MCF 10A (cell line): Measurements from ENCODE around the gene ME3. TPM values are rescaled to one million over a fixed set of nuclear protein-coding genes. Genes with fewer than 3 reads are reported as not detected.
A peak's percentile ranks its signal among the peaks of the same experiment; 100 is the strongest.

Source experiments
- Bru-seq: library from RNA; stranded (reverse); fragments of 400-500 nt; gene quantifications from one replicate; lab custom pipeline; 2021; lab: Mats Ljungman, UMichigan
- BruChase-seq, 2 experiments: library from RNA; stranded (reverse); fragments of 400-500 nt; gene quantifications; one replicate each; lab custom pipeline; 2021; lab: Mats Ljungman, UMichigan
- BruUV-seq: library from RNA; stranded (reverse); fragments of 400-500 nt; replicated peaks from 2 replicates; lab custom pipeline; 2021; lab: Mats Ljungman, UMichigan
- CTCF ChIA-PET: fragments of 300-600 bp; sonication (Branson Sonifier 250); formaldehyde crosslinking; extraction: SDS; loops from one replicate; lab custom pipeline; 2021; ENCODE audit warnings: antibody characterized with exemption, inconsistent platforms; lab: Yijun Ruan, JAX
- POLR2A ChIA-PET: fragments of 300-600, 350-650 bp; sonication (Branson Sonifier 250); formaldehyde crosslinking; extraction: SDS; loops from one replicate; lab custom pipeline; 2020; ENCODE audit warnings: antibody characterized with exemption, inconsistent platforms; lab: Yijun Ruan, JAX
- DNase-seq: peaks from one replicate; pipeline ENCODE4 v3.0.0-alpha.2; 2018; ENCODE audit not compliant: unreplicated experiment
- H3K27ac Mint-ChIP-seq: one replicate; pipeline ENCODE4 v1.8.0; 2022; ENCODE audit warnings: mild to moderate bottlenecking, low read depth, mixed read lengths; ENCODE audit not compliant: unreplicated experiment
- H3K27me3 Mint-ChIP-seq: one replicate; pipeline ENCODE4 v1.8.0; 2022; ENCODE audit warnings: mixed read lengths; ENCODE audit not compliant: insufficient read depth, unreplicated experiment
- H3K36me3 Mint-ChIP-seq: one replicate; pipeline ENCODE4 v1.8.0; 2022; ENCODE audit warnings: mild to moderate bottlenecking, moderate library complexity, mixed read lengths; ENCODE audit not compliant: insufficient read depth, unreplicated experiment
- H3K4me1 Mint-ChIP-seq: one replicate; pipeline ENCODE4 v1.8.0; 2022; ENCODE audit warnings: mixed read lengths; ENCODE audit not compliant: insufficient read depth, unreplicated experiment
- H3K4me3 Mint-ChIP-seq: one replicate; pipeline ENCODE4 v1.8.0; 2022; ENCODE audit warnings: mild to moderate bottlenecking, moderate library complexity, mixed read lengths; ENCODE audit not compliant: unreplicated experiment
- H3K9me3 Mint-ChIP-seq: one replicate; pipeline ENCODE4 v1.8.0; 2022; ENCODE audit warnings: mixed read lengths; ENCODE audit not compliant: unreplicated experiment
- intact Hi-C: fragments of 100-400 bp; cut with micrococcal nuclease; formaldehyde crosslinking; loops from 2 replicates; pipeline ENCODE4 v1.14.1; 2022
- long read RNA-seq: library from polyadenylated mRNA; stranded (forward); transcript quantifications from one replicate; pipeline ENCODE4 v2.0.0, GENCODE V29; 2022
- total RNA-seq: library from RNA; stranded (reverse); gene quantifications from 2 replicates; pipeline ENCODE4 v1.2.3, GENCODE V29; 2022
- TF ChIP-seq, protein P1 (sequence below): fragments of 200-600 bp; IDR thresholded peaks from one replicate; pipeline ENCODE4 v1.8.0; 2022; ENCODE audit warnings: antibody characterized with exemption, mild to moderate bottlenecking; ENCODE audit not compliant: unreplicated experiment

Gene ME3
- total RNA-seq (0.49 TPM in 1 of 2 replicates, not detected in the other), Bru-seq, nascent RNA (percentile 10 among the genes with signal in this experiment), BruChase-seq, experiment 1, labeled RNA remaining after a 6-hour chase (percentile 4 among the genes with signal in this experiment), BruChase-seq, experiment 2, labeled RNA remaining after a 2-hour chase (percentile 6 among the genes with signal in this experiment)
- long read RNA-seq, result 0 reads

GRCh38 chr11:86672007-86672621 lies at the start of gene ME3:
ME3 (minus strand) TSS chr11:86672616.
- H3K4me3 Mint-ChIP-seq, result peak within 1 kb of the TSS; percentile 46
- intact Hi-C loops, result loop anchor here (5.0 kb wide), 1 partner anchor 130 kb away; the partner anchor contains the start of gene PRSS23
- H3K27me3 Mint-ChIP-seq, result no peaks in the 10 kb centered on the region
- no peaks in the 10 kb centered on the region for H3K9me3 Mint-ChIP-seq
- H3K36me3 Mint-ChIP-seq, result no peaks in the 10 kb centered on the region
- TF ChIP-seq, protein P1, sequence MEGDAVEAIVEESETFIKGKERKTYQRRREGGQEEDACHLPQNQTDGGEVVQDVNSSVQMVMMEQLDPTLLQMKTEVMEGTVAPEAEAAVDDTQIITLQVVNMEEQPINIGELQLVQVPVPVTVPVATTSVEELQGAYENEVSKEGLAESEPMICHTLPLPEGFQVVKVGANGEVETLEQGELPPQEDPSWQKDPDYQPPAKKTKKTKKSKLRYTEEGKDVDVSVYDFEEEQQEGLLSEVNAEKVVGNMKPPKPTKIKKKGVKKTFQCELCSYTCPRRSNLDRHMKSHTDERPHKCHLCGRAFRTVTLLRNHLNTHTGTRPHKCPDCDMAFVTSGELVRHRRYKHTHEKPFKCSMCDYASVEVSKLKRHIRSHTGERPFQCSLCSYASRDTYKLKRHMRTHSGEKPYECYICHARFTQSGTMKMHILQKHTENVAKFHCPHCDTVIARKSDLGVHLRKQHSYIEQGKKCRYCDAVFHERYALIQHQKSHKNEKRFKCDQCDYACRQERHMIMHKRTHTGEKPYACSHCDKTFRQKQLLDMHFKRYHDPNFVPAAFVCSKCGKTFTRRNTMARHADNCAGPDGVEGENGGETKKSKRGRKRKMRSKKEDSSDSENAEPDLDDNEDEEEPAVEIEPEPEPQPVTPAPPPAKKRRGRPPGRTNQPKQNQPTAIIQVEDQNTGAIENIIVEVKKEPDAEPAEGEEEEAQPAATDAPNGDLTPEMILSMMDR, result no peak
- no TSS peak for BruUV-seq
- CTCF ChIA-PET, result no interaction called here
- peaks cover 4% of the 10 kb centered on the region for H3K4me1 Mint-ChIP-seq
- H3K27ac Mint-ChIP-seq, result no peak within 1 kb of the TSS
- DNase-seq, result no peak
- POLR2A ChIA-PET, result no interaction called here

- CTCF ChIA-PET, result interaction anchor here (1.0 to 1.1 kb wide), 2 partner anchors 19 to 69 kb away, joined by 3 to 5 read pairs; no protein-coding TSS in a partner anchor
- H3K27ac Mint-ChIP-seq, result peak overlapping the region; percentile 76
These were observed 49.6 kb upstream of the ME3 start for GRCh38 chr11:86722006-86722405.

DNA sequence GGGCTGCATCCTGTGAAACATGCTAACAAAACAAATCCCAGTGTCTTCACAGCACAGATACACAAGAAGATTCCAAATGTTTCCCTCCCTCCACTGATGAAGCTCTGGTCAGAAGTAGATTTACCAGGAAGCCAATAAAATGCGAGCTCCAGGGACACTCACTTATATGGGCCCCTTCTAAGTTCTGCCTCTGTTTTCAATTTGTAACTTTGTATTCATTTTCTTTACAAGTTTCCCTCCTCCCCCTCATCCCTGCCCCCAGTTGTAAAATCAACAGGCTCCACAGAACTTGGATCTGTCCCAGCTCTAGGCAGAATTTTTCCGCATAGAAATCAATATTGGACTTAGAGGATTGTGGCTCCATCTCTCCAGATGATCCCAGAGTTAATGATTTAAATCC lies 48.1 kb upstream of the ME3 start:
- DNase-seq, result no peak
- intact Hi-C loops, result no loop called here
- no peaks in the 10 kb centered on the region for H3K27me3 Mint-ChIP-seq
- no peaks in the 10 kb centered on the region for H3K36me3 Mint-ChIP-seq
- peaks cover 18% of the 10 kb centered on the region for H3K9me3 Mint-ChIP-seq
- no peak overlapping the region for H3K4me3 Mint-ChIP-seq
- H3K4me1 Mint-ChIP-seq, result peaks cover 35% of the 10 kb centered on the region
- no TSS peak for BruUV-seq
- TF ChIP-seq, protein P1, result no peak
- POLR2A ChIA-PET, result interaction anchor here (0.6 to 3.8 kb wide), 6 partner anchors 13 to 240 kb away, joined by 3 to 16 read pairs (median 6); no protein-coding TSS in a partner anchor
- CTCF ChIA-PET, result interaction anchor here (0.5 to 1.9 kb wide), 4 partner anchors 11 to 149 kb away, joined by 3 to 4 read pairs (median 3); no protein-coding TSS in a partner anchor
- H3K27ac Mint-ChIP-seq, result peak overlapping the region; percentile 76

More at GRCh38 chr11:86722006-86722405, 49.6 kb upstream of the ME3 start:
- Mint-ChIP-seq H3K27me3 (no peaks in the 10 kb centered on the region), H3K9me3 (peaks cover 18% of the 10 kb centered on the region), H3K4me3 (no peak overlapping the region), H3K4me1 (peaks cover 43% of the 10 kb centered on the region), H3K36me3 (no peaks in the 10 kb centered on the region)
- intact Hi-C loops, result no loop called here
- DNase-seq, result no peak
- POLR2A ChIA-PET, result interaction anchor here (2.5 to 3.8 kb wide), 3 partner anchors 14 to 21 kb away, joined by 7 to 16 read pairs (median 16); no protein-coding TSS in a partner anchor
- no TSS peak for BruUV-seq
- TF ChIP-seq, protein P1, result no peak
